ENCODE measurements around the gene ACOT12. TPM values are rescaled to one million over a fixed set of nuclear protein-coding genes. Genes with fewer than 3 reads are reported as not detected.

Gene ACOT12
- total and polyA plus RNA-seq, 2 donors (not counting 1 experiment from before 2014, with no cell fraction given): 2.0 to 4.3 TPM

- no peak for TF ChIP-seq EZH2 (IDR thresholded peaks at IDR 0.05; ENCODE audit: low read length, missing control alignments)
- TF ChIP-seq, protein P1, sequence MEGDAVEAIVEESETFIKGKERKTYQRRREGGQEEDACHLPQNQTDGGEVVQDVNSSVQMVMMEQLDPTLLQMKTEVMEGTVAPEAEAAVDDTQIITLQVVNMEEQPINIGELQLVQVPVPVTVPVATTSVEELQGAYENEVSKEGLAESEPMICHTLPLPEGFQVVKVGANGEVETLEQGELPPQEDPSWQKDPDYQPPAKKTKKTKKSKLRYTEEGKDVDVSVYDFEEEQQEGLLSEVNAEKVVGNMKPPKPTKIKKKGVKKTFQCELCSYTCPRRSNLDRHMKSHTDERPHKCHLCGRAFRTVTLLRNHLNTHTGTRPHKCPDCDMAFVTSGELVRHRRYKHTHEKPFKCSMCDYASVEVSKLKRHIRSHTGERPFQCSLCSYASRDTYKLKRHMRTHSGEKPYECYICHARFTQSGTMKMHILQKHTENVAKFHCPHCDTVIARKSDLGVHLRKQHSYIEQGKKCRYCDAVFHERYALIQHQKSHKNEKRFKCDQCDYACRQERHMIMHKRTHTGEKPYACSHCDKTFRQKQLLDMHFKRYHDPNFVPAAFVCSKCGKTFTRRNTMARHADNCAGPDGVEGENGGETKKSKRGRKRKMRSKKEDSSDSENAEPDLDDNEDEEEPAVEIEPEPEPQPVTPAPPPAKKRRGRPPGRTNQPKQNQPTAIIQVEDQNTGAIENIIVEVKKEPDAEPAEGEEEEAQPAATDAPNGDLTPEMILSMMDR (conservative IDR thresholded peaks at IDR 0.05 in 1 of 2, IDR thresholded peaks at IDR 0.05 in 1 of 2; ENCODE audit: low read depth in 1 of 2, low read length in 2 of 2): no peak
- peak; percentile 64 to 78 for DNase-seq (ENCODE audit: low read depth in 2 of 2)
- Histone ChIP-seq H3K4me3 (replicated peaks in 1 of 4; ENCODE audit: control extremely low read depth in 1 of 4, insufficient read depth in 1 of 4, low read depth in 3 of 4, low read length in 4 of 4) (peak overlapping the region in 2 of 4 experiments; percentile 4 to 8), H3K36me3 (ENCODE audit: control insufficient read depth, insufficient read depth, low read length) (peaks cover 5% of the 10 kb centered on the region), H3K9ac (ENCODE audit: insufficient read depth, low read length) (no peak overlapping the region), H4K20me1 (ENCODE audit: control insufficient read depth, extremely low read depth, insufficient read depth, low read length) (no peaks in the 10 kb centered on the region), H3K4me1 (ENCODE audit: control insufficient read depth, extremely low read depth, insufficient read depth, low read length) (peaks cover 8% of the 10 kb centered on the region), H3K9me3 (ENCODE audit: control insufficient read depth, insufficient read depth, low read depth, low read length) (no peaks in the 10 kb centered on the region), H3K4me2 (ENCODE audit: extremely low read depth, insufficient read depth, low read length) (peak overlapping the region; percentile 4), H3K27me3 (ENCODE audit: control insufficient read depth, insufficient read depth, low read length) (no peaks in the 10 kb centered on the region), H3K27ac (ENCODE audit: insufficient read depth, low read length) (peak overlapping the region; percentile 51), H3K79me2 (ENCODE audit: control insufficient read depth, insufficient read depth, low read length) (peaks cover 44% of the 10 kb centered on the region), H2AFZ (ENCODE audit: low read length) (no peak overlapping the region)
Measured at GRCh38 chr5:81303563-81303962, 90.4 kb downstream of the ACOT12 start.

- Histone ChIP-seq H3K27ac (ENCODE audit: insufficient read depth, low read length) (peak overlapping the region; percentile 99), H3K4me2 (ENCODE audit: extremely low read depth, insufficient read depth, low read length) (peak overlapping the region; percentile 77), H3K9me3 (ENCODE audit: control insufficient read depth, insufficient read depth, low read depth, low read length) (no peaks in the 10 kb centered on the region), H3K9ac (ENCODE audit: insufficient read depth, low read length) (no peak overlapping the region), H3K27me3 (ENCODE audit: control insufficient read depth, insufficient read depth, low read length) (no peaks in the 10 kb centered on the region), H3K36me3 (ENCODE audit: control insufficient read depth, insufficient read depth, low read length) (peaks cover 5% of the 10 kb centered on the region), H3K79me2 (ENCODE audit: control insufficient read depth, insufficient read depth, low read length) (peaks cover 44% of the 10 kb centered on the region), H3K4me1 (ENCODE audit: control insufficient read depth, extremely low read depth, insufficient read depth, low read length) (peaks cover 8% of the 10 kb centered on the region), H2AFZ (ENCODE audit: low read length) (no peak overlapping the region), H3K4me3 (replicated peaks in 1 of 4; ENCODE audit: control extremely low read depth in 1 of 4, insufficient read depth in 1 of 4, low read depth in 3 of 4, low read length in 4 of 4) (peak overlapping the region; percentile 77 to 96 (median 88)), H4K20me1 (ENCODE audit: control insufficient read depth, extremely low read depth, insufficient read depth, low read length) (no peaks in the 10 kb centered on the region)
- DNase-seq (ENCODE audit: low read depth in 2 of 2): peak in 1 of 2 donors; percentile 40
- no peak for TF ChIP-seq EZH2 (IDR thresholded peaks at IDR 0.05; ENCODE audit: low read length, missing control alignments)
- TF ChIP-seq, protein P1 (conservative IDR thresholded peaks at IDR 0.05 in 1 of 2, IDR thresholded peaks at IDR 0.05 in 1 of 2; ENCODE audit: low read depth in 1 of 2, low read length in 2 of 2): no peak
Measured at GRCh38 chr5:81302596-81302995, 91.3 kb downstream of the ACOT12 start.

- Histone ChIP-seq H3K4me1 (ENCODE audit: control insufficient read depth, extremely low read depth, insufficient read depth, low read length) (peaks cover 8% of the 10 kb centered on the region), H4K20me1 (ENCODE audit: control insufficient read depth, extremely low read depth, insufficient read depth, low read length) (no peaks in the 10 kb centered on the region), H3K27ac (ENCODE audit: insufficient read depth, low read length) (peak within 1 kb of the TSS; percentile 99), H3K79me2 (ENCODE audit: control insufficient read depth, insufficient read depth, low read length) (peaks cover 42% of the 10 kb centered on the region), H3K9me3 (ENCODE audit: control insufficient read depth, insufficient read depth, low read depth, low read length) (no peaks in the 10 kb centered on the region), H3K27me3 (ENCODE audit: control insufficient read depth, insufficient read depth, low read length) (no peaks in the 10 kb centered on the region), H2AFZ (ENCODE audit: low read length) (peak within 1 kb of the TSS; percentile 95), H3K36me3 (ENCODE audit: control insufficient read depth, insufficient read depth, low read length) (peaks cover 5% of the 10 kb centered on the region), H3K9ac (ENCODE audit: insufficient read depth, low read length) (peak within 1 kb of the TSS; percentile 99), H3K4me3 (replicated peaks in 1 of 4; ENCODE audit: control extremely low read depth in 1 of 4, insufficient read depth in 1 of 4, low read depth in 3 of 4, low read length in 4 of 4) (peak within 1 kb of the TSS; percentile 77 to 96 (median 88)), H3K4me2 (ENCODE audit: extremely low read depth, insufficient read depth, low read length) (peak within 1 kb of the TSS; percentile 85)
- DNase-seq (ENCODE audit: low read depth in 2 of 2): peak; percentile 95 to 96
- TF ChIP-seq, protein P1 (conservative IDR thresholded peaks at IDR 0.05 in 1 of 2, IDR thresholded peaks at IDR 0.05 in 1 of 2; ENCODE audit: low read depth in 1 of 2, low read length in 2 of 2): peak in 1 of 2 donors; percentile 32
- TF ChIP-seq EZH2 (IDR thresholded peaks at IDR 0.05; ENCODE audit: low read length, missing control alignments): no peak
Measured at GRCh38 chr5:81301271-81302015, 92.5 kb downstream of the ACOT12 start, which contains the start of gene ZCCHC9. TSS of gene ZCCHC9 (plus strand) at chr5:81301587. CDS start at chr5:81304758, 3,171 bp downstream.

Data from fibroblast of lung (primary cell).